H1 (cell line): ENCODE measurements around the gene OR5L1. TPM values are rescaled to one million over a fixed set of nuclear protein-coding genes. Genes with fewer than 3 reads are reported as not detected.

ENCODE experiments used
- CTCF ChIA-PET: fragments of 300-600 bp; sonication (Branson Sonifier 250); formaldehyde crosslinking; loops from one replicate; lab custom pipeline; 2021; ENCODE audit not compliant: partially characterized antibody; lab: Charles Lee
- POLR2A ChIA-PET: fragments of 300-600 bp; sonication (Branson Sonifier 250); formaldehyde crosslinking; loops from one replicate; lab custom pipeline; 2021; ENCODE audit warnings: inconsistent platforms; ENCODE audit not compliant: partially characterized antibody; lab: Charles Lee
- DNase-seq, 2 experiments: peaks; one replicate each; pipeline versions ENCODE4 v3.0.0 to v3.0.0-alpha.2; 2010 to 2022; ENCODE audit warnings: low spot score in 2 of 2, low read depth in 1 of 2, mixed read lengths in 1 of 2
- FAIRE-seq: peaks from 2 replicates; lab custom pipeline; 2011; peaks lifted over from hg19 to GRCh38; lab: Jason Lieb, UNC
- H2AFZ ChIP-seq: 2 replicates; pipeline ENCODE4 v1.8.1; 2012; ENCODE audit warnings: low read length, inconsistent platforms
- H2AK5ac ChIP-seq: 2 replicates; pipeline ENCODE4 v1.6.1; 2013; ENCODE audit warnings: low read depth, low read length
- H2BK120ac ChIP-seq: replicated peaks from 2 replicates; pipeline ENCODE3; 2013; ENCODE audit warnings: low read depth, low read length, inconsistent platforms
- H2BK12ac ChIP-seq: 2 replicates; pipeline ENCODE4 v1.6.1; 2013; ENCODE audit warnings: low read depth, low read length
- H2BK15ac ChIP-seq: 2 replicates; pipeline ENCODE4 v1.6.1; 2013; ENCODE audit warnings: low read length
- H2BK20ac ChIP-seq: 2 replicates; pipeline ENCODE4 v1.6.1; 2013; ENCODE audit warnings: low read length
- H2BK5ac ChIP-seq: 2 replicates; pipeline ENCODE4 v1.6.1; 2013; ENCODE audit warnings: low read depth, low read length
- H3K14ac ChIP-seq: 2 replicates; pipeline ENCODE4 v1.6.1; 2013; ENCODE audit warnings: inconsistent platforms; ENCODE audit not compliant: insufficient read length
- H3K18ac ChIP-seq: 2 replicates; pipeline ENCODE4 v1.6.1; 2013; ENCODE audit warnings: low read length; ENCODE audit errors: extremely low read depth
- H3K23ac ChIP-seq: 2 replicates; pipeline ENCODE4 v1.6.1; 2013; ENCODE audit warnings: inconsistent platforms; ENCODE audit not compliant: insufficient read length
- H3K23me2 ChIP-seq: 2 replicates; pipeline ENCODE4 v1.6.1; 2013; ENCODE audit warnings: low read depth, low read length
- H3K27ac ChIP-seq: 2 replicates; pipeline ENCODE4 v1.6.1; 2011; ENCODE audit warnings: low read depth, low read length, inconsistent platforms
- H3K27me3 ChIP-seq, 4 experiments: replicated peaks in 1 of 4; 1 replicate in 1 of 4; 2 replicates in 3 of 4; pipeline versions ENCODE4 v1.6.1 to v1.8.1; 2011 to 2013; ENCODE audit warnings: low read length in 3 of 4, mild to moderate bottlenecking in 3 of 4, inconsistent platforms in 2 of 4, mixed read lengths in 2 of 4, moderate library complexity in 1 of 4; ENCODE audit not compliant: control insufficient read depth in 3 of 4, insufficient read depth in 3 of 4; ENCODE audit errors: extremely low read depth in 1 of 4
- H3K36me3 ChIP-seq, 4 experiments: 2 replicates each; pipeline versions ENCODE4 v1.6.1 to v1.8.1; 2011 to 2013; ENCODE audit warnings: mild to moderate bottlenecking in 4 of 4, low read length in 3 of 4, moderate library complexity in 2 of 4, control low read depth in 1 of 4, inconsistent platforms in 1 of 4; ENCODE audit not compliant: insufficient read depth in 4 of 4, control insufficient read depth in 2 of 4
- H3K4ac ChIP-seq: replicated peaks from 2 replicates; pipeline ENCODE3; 2013; ENCODE audit warnings: low read length, low read depth, mixed read lengths, inconsistent platforms; ENCODE audit not compliant: insufficient read length
- H3K4me1 ChIP-seq, 4 experiments: replicated peaks in 1 of 4; 1 replicate in 1 of 4; 2 replicates in 3 of 4; pipeline versions ENCODE4 v1.6.1 to v1.8.1; 2011 to 2013; ENCODE audit warnings: low read length in 3 of 4, inconsistent platforms in 2 of 4, mixed read lengths in 1 of 4; ENCODE audit not compliant: insufficient read depth in 4 of 4, control insufficient read depth in 3 of 4
- H3K4me2 ChIP-seq, 2 experiments: 2 replicates each; pipeline versions ENCODE4 v1.6.1 to v1.8.1; 2011 to 2013; ENCODE audit warnings: low read depth in 2 of 2, low read length in 2 of 2, control low read depth in 1 of 2, inconsistent platforms in 1 of 2, mild to moderate bottlenecking in 1 of 2; ENCODE audit not compliant: insufficient read depth in 1 of 2
- H3K4me3 ChIP-seq, 4 experiments: fragments of 200-600, 300-600 bp in 1 of 4; sonication (generic), shearing (Covaris generic), sonication (Bioruptor Twin) in 1 of 4; 2 replicates each; pipeline versions ENCODE4 v1.5.1 to v1.8.1; 2011 to 2016; ENCODE audit warnings: low read length in 4 of 4, low read depth in 3 of 4, control low read depth in 2 of 4, inconsistent platforms in 2 of 4, mild to moderate bottlenecking in 2 of 4, mixed read lengths in 1 of 4, moderate library complexity in 1 of 4; ENCODE audit not compliant: insufficient read depth in 2 of 4; ENCODE audit errors: extremely low read depth in 1 of 4
- H3K56ac ChIP-seq: replicated peaks from 2 replicates; pipeline ENCODE3; 2013; ENCODE audit warnings: low read depth, mild to moderate bottlenecking, mixed read lengths, low read length, inconsistent platforms; ENCODE audit not compliant: insufficient read length
- H3K79me1 ChIP-seq: 2 replicates; pipeline ENCODE4 v1.6.1; 2013; ENCODE audit warnings: low read depth, low read length, control low read depth
- H3K79me2 ChIP-seq, 2 experiments: 2 replicates each; pipeline versions ENCODE4 v1.6.1 to v1.8.1; 2012 to 2013; ENCODE audit warnings: low read length in 2 of 2, mild to moderate bottlenecking in 2 of 2, inconsistent platforms in 1 of 2; ENCODE audit not compliant: insufficient read depth in 2 of 2, control insufficient read depth in 1 of 2
- H3K9ac ChIP-seq, 4 experiments: replicated peaks in 1 of 4; 1 replicate in 1 of 4; 2 replicates in 3 of 4; pipeline versions ENCODE4 v1.6.1 to v1.8.1; 2011 to 2013; ENCODE audit warnings: low read depth in 3 of 4, low read length in 3 of 4, control low read depth in 2 of 4, mild to moderate bottlenecking in 2 of 4, moderate library complexity in 2 of 4, inconsistent platforms in 1 of 4; ENCODE audit errors: extremely low read depth in 1 of 4
- H3K9me3 ChIP-seq, 2 experiments: 2 replicates each; pipeline versions ENCODE4 v1.6.1 to v1.8.1; 2012 to 2013; ENCODE audit warnings: mild to moderate bottlenecking in 2 of 2, moderate library complexity in 2 of 2, control low read depth in 1 of 2, inconsistent platforms in 1 of 2, low read depth in 1 of 2, low read length in 1 of 2, mixed read lengths in 1 of 2; ENCODE audit not compliant: insufficient read depth in 2 of 2
- H4K20me1 ChIP-seq, 2 experiments: replicated peaks in 1 of 2; 2 replicates each; pipeline versions ENCODE3 to v1.8.1; 2011 to 2013; ENCODE audit warnings: inconsistent platforms in 2 of 2, low read length in 2 of 2, mild to moderate bottlenecking in 1 of 2; ENCODE audit not compliant: insufficient read depth in 2 of 2, control insufficient read depth in 1 of 2
- H4K5ac ChIP-seq: 2 replicates; pipeline ENCODE4 v1.6.1; 2013; ENCODE audit warnings: low read length, low read depth, mixed read lengths, inconsistent platforms; ENCODE audit not compliant: insufficient read length
- H4K8ac ChIP-seq: 2 replicates; pipeline ENCODE4 v1.8.0; 2013; ENCODE audit warnings: mild to moderate bottlenecking, moderate library complexity, low read length, inconsistent platforms; ENCODE audit not compliant: insufficient read depth; ENCODE audit errors: extremely low read depth
- H4K91ac ChIP-seq: replicated peaks from 2 replicates; pipeline ENCODE3; 2013; ENCODE audit warnings: low read length, mixed read lengths, inconsistent platforms; ENCODE audit not compliant: insufficient read length
- BACH1 ChIP-seq: IDR thresholded peaks from 2 replicates; pipeline ENCODE4 v1.6.1; 2012; ENCODE audit warnings: low read length, improper control_type of control experiment
- BRCA1 ChIP-seq: IDR thresholded peaks from 2 replicates; pipeline ENCODE4 v1.6.1; 2012; ENCODE audit warnings: low read depth, low read length, improper control_type of control experiment
- CREB1 ChIP-seq: IDR thresholded peaks from 2 replicates; pipeline ENCODE4 v1.6.1; 2012; ENCODE audit warnings: inconsistent platforms
- JUN ChIP-seq: IDR thresholded peaks from 2 replicates; pipeline ENCODE4 v1.6.1; 2011; ENCODE audit warnings: low read depth, mild to moderate bottlenecking, improper control_type of control experiment, low read length
- RXRA ChIP-seq: IDR thresholded peaks from 2 replicates; pipeline ENCODE4 v1.6.1; 2011; ENCODE audit warnings: low read depth, mild to moderate bottlenecking, low read length, moderate library complexity; ENCODE audit not compliant: insufficient read depth
- SIN3A ChIP-seq, 2 experiments: IDR thresholded peaks in 1 of 2; conservative IDR thresholded peaks in 1 of 2; 2 replicates each; pipeline ENCODE4 v1.6.1; 2011 to 2012; ENCODE audit warnings: low read length in 2 of 2, improper control_type of control experiment in 1 of 2, low read depth in 1 of 2, mild to moderate bottlenecking in 1 of 2
- polyA plus RNA-seq, 7 experiments: library from polyadenylated mRNA; depleted of rRNA in 3 of 7; stranded (reverse) in 5 of 7; unstranded in 2 of 7; fragments of >200 nt in 5 of 7; fragments of 200-250 nt in 2 of 7; gene quantifications; 1 replicate in 5 of 7; 2 replicates in 1 of 7; 4 replicates in 1 of 7; pipeline versions ENCODE4 v1.2.1 to v1.2.3, GENCODE V29; 2011 to 2013; ENCODE audit warnings: missing spikeins in 2 of 7, mixed read lengths in 2 of 7
- total RNA-seq: library from RNA; stranded (reverse); fragmentation: NEBNext Ultra II Directional; extraction: Animal tissue kit (Norgen Biotek cat#: 25700); gene quantifications from 2 replicates; pipeline ENCODE4 v1.2.1, GENCODE V29; 2021
- TF ChIP-seq, protein P1 (sequence below): IDR thresholded peaks from 2 replicates; pipeline ENCODE4 v1.6.1; 2011; ENCODE audit warnings: low read length, improper control_type of control experiment

Gene OR5L1
- total and polyA plus RNA-seq, 2 of the 8 experiments (the other 6 are each of a cell fraction or from before 2014, with no cell fraction given): not detected

DNA sequence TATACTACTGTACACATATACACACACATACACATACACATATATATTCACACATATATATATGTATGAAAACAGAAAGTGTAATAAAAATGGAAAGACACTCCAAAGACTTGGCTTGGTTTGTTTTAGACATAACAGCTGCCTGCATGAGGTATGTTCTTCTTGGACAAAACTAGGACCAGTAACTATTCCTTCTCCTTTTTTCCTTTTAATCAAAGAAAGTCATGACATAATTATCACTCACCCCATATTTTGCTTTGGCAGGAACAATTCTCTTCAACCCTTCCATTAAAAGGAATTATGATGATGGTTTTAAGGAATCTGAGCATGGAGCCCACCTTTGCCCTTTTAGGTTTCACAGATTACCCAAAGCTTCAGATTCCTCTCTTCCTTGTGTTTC, 15.9 kb upstream of the OR5L1 start, which contains the start of gene OR5D14:
Gene OR5D14, plus strand, starts transcription at position 301 of the 400 bp plus-strand sequence. Its CDS starts 0 bp downstream, at position 301.
- no peak for FAIRE-seq
- POLR2A ChIA-PET: no interaction called here
- TF ChIP-seq, protein P1, sequence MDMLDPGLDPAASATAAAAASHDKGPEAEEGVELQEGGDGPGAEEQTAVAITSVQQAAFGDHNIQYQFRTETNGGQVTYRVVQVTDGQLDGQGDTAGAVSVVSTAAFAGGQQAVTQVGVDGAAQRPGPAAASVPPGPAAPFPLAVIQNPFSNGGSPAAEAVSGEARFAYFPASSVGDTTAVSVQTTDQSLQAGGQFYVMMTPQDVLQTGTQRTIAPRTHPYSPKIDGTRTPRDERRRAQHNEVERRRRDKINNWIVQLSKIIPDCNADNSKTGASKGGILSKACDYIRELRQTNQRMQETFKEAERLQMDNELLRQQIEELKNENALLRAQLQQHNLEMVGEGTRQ: no peak
- no peak for TF ChIP-seq SIN3A (conservative IDR thresholded peaks at IDR 0.05 in 1 of 2, IDR thresholded peaks at IDR 0.05 in 1 of 2; ENCODE audit: low read depth in 1 of 2, low read length in 2 of 2)
- no peak for TF ChIP-seq RXRA
- TF ChIP-seq JUN: no peak
- TF ChIP-seq BACH1: no peak
- no peak for TF ChIP-seq CREB1
- no peak for TF ChIP-seq BRCA1

More for the DNA sequence above, 15.9 kb upstream of the OR5L1 start, which contains the start of gene OR5D14:
- Histone ChIP-seq H2BK5ac (no peak within 1 kb of the TSS), H3K14ac (no peak within 1 kb of the TSS), H4K91ac (no peak within 1 kb of the TSS), H3K23ac (no peak within 1 kb of the TSS), H2AFZ (no peak within 1 kb of the TSS), H3K9me3 (peaks cover 68 to 76% of the 10 kb centered on the region in 2 experiments), H4K8ac (no peak within 1 kb of the TSS), H2AK5ac (no peak within 1 kb of the TSS), H3K18ac (no peak within 1 kb of the TSS), H3K36me3 (no peaks in the 10 kb centered on the region), H3K23me2 (no peaks in the 10 kb centered on the region; the same call in 1 of the 2 replicates), H3K4me1 (no peaks in the 10 kb centered on the region), H3K4me3 (no peak within 1 kb of the TSS), H4K5ac (no peak within 1 kb of the TSS), H3K79me1 (no peaks in the 10 kb centered on the region), H3K9ac (no peak within 1 kb of the TSS), H3K56ac (no peak within 1 kb of the TSS), H2BK120ac (no peak within 1 kb of the TSS), H2BK15ac (no peak within 1 kb of the TSS), H3K27ac (no peak within 1 kb of the TSS), H3K4me2 (no peak within 1 kb of the TSS), H2BK12ac (no peak within 1 kb of the TSS), H3K79me2 (no peaks in the 10 kb centered on the region), H4K20me1 (no peaks in the 10 kb centered on the region), H2BK20ac (no peak within 1 kb of the TSS), H3K27me3 (no peaks in the 10 kb centered on the region), H3K4ac (no peak within 1 kb of the TSS)
- CTCF ChIA-PET: no interaction called here
- no peak for DNase-seq
